ENCODE results near the gene TCL1B.

GRCh38 chr14:95727056-95727700 is 41.0 kb downstream of the TCL1B start:
- TF ChIP-seq POLR2A (IDR thresholded peaks at IDR 0.05) = no peak
- TF ChIP-seq CTCF (IDR thresholded peaks at IDR 0.05) = no peak
- TF ChIP-seq POLR2AphosphoS5 (IDR thresholded peaks at IDR 0.05) = no peak

Data from breast epithelium (tissue), 3 donors.